HUES48 (cell line): Measurements from ENCODE around the gene THYN1.
A peak's percentile ranks its signal among the peaks of the same experiment; 100 is the strongest.
"Not testable (repeated sequence)": the region's sequence is repeated elsewhere in the genome, so short reads cannot be mapped to it uniquely, and the experiment has no call there.

Source experiments
- H3K27ac ChIP-seq: one replicate; pipeline ENCODE4 v1.7.0; 2013; ENCODE audit warnings: low read depth, low read length, inconsistent platforms
- H3K27me3 ChIP-seq: 2 replicates; pipeline ENCODE4 v1.6.1; 2013; ENCODE audit warnings: mild to moderate bottlenecking, low read length; ENCODE audit not compliant: control insufficient read depth, insufficient read depth
- H3K36me3 ChIP-seq: 2 replicates; pipeline ENCODE4 v1.6.1; 2013; ENCODE audit warnings: low read length; ENCODE audit not compliant: control insufficient read depth, insufficient read depth
- H3K4me1 ChIP-seq: 2 replicates; pipeline ENCODE4 v1.6.1; 2013; ENCODE audit warnings: mild to moderate bottlenecking, low read length; ENCODE audit not compliant: control insufficient read depth, insufficient read depth
- H3K4me3 ChIP-seq: 2 replicates; pipeline ENCODE4 v1.5.1; 2013; ENCODE audit warnings: mild to moderate bottlenecking, low read depth, low read length
- H3K9ac ChIP-seq: 2 replicates; pipeline ENCODE4 v1.6.1; 2013; ENCODE audit warnings: mild to moderate bottlenecking, low read depth, low read length, moderate library complexity
- H3K9me3 ChIP-seq: 2 replicates; pipeline ENCODE4 v1.6.1; 2013; ENCODE audit warnings: low read length; ENCODE audit not compliant: control insufficient read depth, insufficient read depth

THYN1 gene

DNA sequence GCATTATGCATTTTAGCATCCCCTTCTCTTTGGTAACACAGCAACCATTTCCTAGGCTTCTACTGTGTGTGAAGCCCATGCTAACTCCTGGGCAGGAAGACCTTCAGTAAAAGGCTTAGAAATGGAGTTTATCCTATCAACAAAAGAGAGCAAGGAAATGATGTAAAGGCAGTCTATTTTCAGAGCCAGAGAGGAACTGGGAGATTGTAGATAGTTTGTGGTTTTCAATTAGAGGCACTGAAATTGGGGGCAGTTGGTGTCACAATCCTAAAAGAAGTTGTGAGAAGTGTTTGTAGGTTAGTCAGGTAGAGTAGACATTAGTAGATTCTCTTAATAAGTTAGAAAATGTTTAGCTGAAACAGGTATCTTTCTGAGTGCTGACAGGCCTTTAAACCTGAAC, 7.4 kb upstream of the THYN1 start:
- Histone ChIP-seq H3K36me3 (peaks cover 78% of the 10 kb centered on the region), H3K4me3 (no peak overlapping the region), H3K27ac (no peak overlapping the region)

DNA sequence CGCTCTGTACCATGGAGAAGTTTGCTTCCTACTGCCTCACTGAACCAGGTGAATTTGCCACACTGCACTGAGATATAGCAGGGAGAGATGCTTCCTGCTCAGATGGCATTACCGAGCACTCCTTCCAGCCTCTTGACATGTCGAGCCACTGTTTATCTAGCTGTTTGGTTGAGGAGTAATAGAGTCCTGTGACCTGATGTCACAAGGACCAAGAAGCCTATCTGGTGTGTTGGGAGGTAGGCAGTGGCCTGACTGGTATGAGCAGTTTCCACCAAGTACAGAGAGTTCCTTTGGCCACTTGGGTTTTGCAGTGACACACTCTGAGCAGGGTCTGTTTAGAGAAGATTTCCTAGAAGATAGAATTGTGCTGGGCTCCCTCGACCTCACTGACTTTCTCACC, 5.4 kb upstream of the THYN1 start:
- no peaks in the 10 kb centered on the region for H3K27me3 ChIP-seq
- no peaks in the 10 kb centered on the region for H3K9me3 ChIP-seq
- peaks cover 8% of the 10 kb centered on the region; the same call in 1 of the 2 replicates for H3K4me1 ChIP-seq
- H3K9ac ChIP-seq, result no peak overlapping the region
- H3K27ac ChIP-seq, result no peak overlapping the region
- no peak overlapping the region for H3K4me3 ChIP-seq
- peaks cover 66% of the 10 kb centered on the region for H3K36me3 ChIP-seq

More for the DNA sequence above, 7.4 kb upstream of the THYN1 start:
- Histone ChIP-seq H3K27me3 (no peaks in the 10 kb centered on the region), H3K9ac (no peak overlapping the region), H3K9me3 (no peaks in the 10 kb centered on the region), H3K4me1 (no peaks in the 10 kb centered on the region)

DNA sequence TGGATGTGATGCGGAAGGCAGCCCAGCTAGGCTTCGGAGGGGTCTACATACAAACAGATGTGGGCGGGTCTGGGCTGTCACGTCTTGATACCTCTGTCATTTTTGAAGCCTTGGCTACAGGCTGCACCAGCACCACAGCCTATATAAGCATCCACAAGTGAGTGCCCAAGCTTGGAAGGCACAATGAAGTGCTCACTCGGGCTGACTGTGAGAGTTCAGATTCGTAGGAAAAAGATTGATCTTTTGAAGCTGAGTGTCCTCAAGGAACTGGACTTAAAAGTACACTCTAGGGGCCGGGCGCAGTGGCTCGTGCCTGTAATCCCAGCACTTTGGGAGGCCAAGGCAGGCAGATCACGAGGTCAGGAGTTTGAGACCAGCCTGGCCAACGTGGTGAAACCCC, 3.9 kb upstream of the THYN1 start:
- H3K9ac ChIP-seq, result no peak overlapping the region
- H3K27ac ChIP-seq, result no peak overlapping the region
- no peaks in the 10 kb centered on the region for H3K27me3 ChIP-seq
- peaks cover 12% of the 10 kb centered on the region for H3K4me1 ChIP-seq
- H3K4me3 ChIP-seq, result no peak overlapping the region
- H3K36me3 ChIP-seq, result peaks cover 52% of the 10 kb centered on the region
- H3K9me3 ChIP-seq, result no peaks in the 10 kb centered on the region

DNA sequence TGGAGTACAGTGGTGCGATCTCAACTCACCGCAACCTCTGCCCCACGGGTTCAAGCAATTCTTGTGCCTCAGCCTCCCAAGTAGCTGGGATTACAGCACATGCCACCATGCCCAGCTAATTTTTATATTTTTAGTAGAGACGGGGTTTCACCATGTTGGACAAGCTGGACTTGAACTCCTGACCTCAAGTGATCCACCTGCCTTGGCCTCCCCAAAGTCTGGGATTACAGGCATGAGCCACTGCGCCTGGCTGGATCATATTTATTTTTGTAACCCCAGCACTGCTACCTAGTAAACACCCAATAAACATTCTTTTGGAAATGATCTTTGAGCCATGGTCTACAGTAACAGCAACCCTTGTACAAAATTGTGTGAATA, 2.0 kb upstream of the THYN1 start:
- not testable (repeated sequence) for H3K9ac ChIP-seq, H3K27me3 ChIP-seq, H3K4me3 ChIP-seq, H3K9me3 ChIP-seq, H3K27ac ChIP-seq
- peaks cover 48% of the 10 kb centered on the region for H3K36me3 ChIP-seq
- H3K4me1 ChIP-seq, result peaks cover 21% of the 10 kb centered on the region

DNA sequence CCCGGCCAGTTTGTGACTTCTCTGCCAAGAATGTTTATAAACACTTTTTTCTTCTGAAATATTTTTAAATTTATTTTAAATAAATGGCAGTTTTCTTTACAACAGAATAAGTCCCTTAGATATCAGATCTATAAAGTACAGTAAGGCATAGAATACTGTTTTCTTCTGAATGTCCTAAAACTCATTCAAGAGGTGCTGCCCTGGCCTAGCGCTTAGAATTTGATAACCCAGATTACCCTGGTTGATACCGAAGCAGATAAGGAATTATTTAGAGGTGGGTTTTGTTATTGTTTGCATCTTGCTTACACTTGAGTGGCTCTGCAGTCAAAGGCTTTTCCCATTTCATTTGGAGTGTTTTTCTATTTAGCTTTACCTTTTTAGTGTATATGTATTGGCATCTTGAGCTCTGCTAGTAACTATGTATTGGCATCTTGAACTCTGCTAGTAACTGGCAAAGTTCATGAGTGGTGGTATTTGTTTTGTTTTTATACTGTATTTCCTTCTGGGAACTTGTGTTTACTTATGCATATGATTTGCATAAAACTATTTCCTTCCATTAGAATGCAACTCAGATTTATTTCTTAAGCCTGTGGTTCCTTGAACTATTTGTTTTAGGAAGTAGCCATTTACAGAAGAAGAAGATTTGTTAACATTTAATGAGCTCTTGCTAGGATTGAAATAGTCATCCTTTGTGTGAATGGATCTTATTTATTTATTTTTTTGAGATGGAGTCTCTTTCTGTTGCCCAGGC, 1.5 kb upstream of the THYN1 start:
- Histone ChIP-seq H3K4me3 (peak overlapping the region; percentile 87), H3K36me3 (peaks cover 48% of the 10 kb centered on the region), H3K27ac (no peak overlapping the region), H3K27me3 (no peaks in the 10 kb centered on the region), H3K9ac (no peak overlapping the region), H3K9me3 (no peaks in the 10 kb centered on the region), H3K4me1 (peaks cover 21% of the 10 kb centered on the region)

DNA sequence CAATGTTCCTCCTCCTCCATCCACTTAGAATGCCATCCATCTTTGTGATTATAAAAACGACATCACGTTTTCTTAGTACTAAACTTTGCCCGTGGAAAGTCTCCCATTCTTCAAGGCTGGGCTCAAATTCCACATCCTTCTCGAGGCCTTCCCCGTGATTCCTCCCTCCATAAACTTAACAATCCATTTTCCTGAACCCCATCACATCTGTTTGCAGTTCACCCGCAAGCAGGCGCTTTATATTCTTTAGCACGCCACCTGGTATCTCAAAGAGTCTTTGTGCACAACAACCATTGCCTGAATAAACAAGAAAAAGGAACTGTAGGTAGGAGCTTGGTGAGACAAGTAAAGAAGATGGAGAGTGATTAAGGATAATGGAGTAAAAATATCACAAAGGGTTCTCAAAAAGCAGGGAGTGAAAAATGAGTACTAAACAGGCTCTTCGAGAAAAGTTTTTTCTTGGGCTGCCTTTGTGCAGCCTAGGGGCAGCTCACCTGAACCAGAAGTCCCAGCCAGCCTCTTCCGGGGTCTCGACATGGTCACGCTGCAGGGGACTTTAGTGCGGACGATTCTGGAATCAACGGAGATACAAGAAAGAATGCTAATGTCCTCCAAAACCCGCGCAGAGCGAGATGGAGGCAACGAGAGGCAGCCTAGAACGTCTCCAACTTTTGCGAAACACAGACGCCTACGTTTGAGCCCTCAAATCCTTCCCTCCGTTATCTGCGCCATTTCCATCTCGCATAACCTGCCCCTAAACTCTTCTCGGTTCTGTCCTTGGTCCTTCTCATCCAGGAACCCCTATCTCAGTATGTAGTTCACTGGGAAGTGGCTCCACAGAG, 585 bp downstream of the THYN1 start:
- H3K36me3 ChIP-seq, result peaks cover 52% of the 10 kb centered on the region
- no peaks in the 10 kb centered on the region for H3K27me3 ChIP-seq
- H3K4me3 ChIP-seq, result peak overlapping the region; percentile 87
- H3K9ac ChIP-seq, result peak overlapping the region; percentile 28
- H3K9me3 ChIP-seq, result no peaks in the 10 kb centered on the region
- H3K4me1 ChIP-seq, result peaks cover 21% of the 10 kb centered on the region
- H3K27ac ChIP-seq, result peak overlapping the region; percentile 23

DNA sequence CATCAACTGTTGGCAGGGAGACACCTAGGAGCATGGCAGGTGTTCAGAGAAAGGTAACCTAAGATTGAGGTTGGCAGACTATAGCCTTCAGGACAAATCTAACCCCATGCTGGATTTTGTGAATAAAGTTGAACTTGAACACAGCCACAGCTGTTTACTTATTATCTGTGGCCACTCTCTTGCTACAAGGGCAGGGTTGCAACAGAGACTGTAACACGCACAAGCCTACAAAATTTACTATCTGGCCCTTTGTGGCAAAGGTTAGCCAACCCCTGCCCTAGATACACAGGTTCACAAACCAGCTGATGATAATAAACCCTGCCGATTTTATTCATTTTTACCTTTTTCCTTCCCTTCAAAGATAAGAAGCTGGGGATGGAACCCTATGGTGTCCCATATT, 2.5 kb downstream of the THYN1 start:
- peaks cover 21% of the 10 kb centered on the region for H3K4me1 ChIP-seq
- H3K36me3 ChIP-seq, result peaks cover 59% of the 10 kb centered on the region
- H3K9me3 ChIP-seq, result no peaks in the 10 kb centered on the region
- H3K27me3 ChIP-seq, result no peaks in the 10 kb centered on the region
- H3K27ac ChIP-seq, result no peak overlapping the region
- H3K9ac ChIP-seq, result no peak overlapping the region
- no peak overlapping the region for H3K4me3 ChIP-seq

DNA sequence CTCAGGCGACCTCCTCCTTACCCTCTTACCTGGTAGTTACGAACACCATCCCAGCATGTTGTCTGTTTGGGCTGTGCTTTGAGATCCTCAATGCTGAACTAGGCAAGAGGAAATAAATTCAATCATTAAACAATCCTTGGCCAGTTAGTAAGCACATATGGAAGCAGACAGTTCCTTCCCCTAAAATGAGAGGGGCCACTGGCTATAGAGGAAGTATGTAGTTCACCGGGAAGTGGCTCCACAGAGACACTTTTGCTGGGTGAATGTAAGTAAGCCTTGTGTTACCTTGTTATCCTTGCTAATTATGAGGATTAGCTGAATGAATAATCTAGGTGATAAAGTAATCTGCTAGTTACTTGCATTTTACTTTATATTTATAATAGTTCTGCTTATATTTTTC, 2.9 kb downstream of the THYN1 start:
- Histone ChIP-seq H3K9ac (no peak overlapping the region), H3K27ac (no peak overlapping the region), H3K9me3 (no peaks in the 10 kb centered on the region), H3K4me3 (no peak overlapping the region), H3K36me3 (peaks cover 59% of the 10 kb centered on the region), H3K27me3 (no peaks in the 10 kb centered on the region), H3K4me1 (peaks cover 21% of the 10 kb centered on the region)

DNA sequence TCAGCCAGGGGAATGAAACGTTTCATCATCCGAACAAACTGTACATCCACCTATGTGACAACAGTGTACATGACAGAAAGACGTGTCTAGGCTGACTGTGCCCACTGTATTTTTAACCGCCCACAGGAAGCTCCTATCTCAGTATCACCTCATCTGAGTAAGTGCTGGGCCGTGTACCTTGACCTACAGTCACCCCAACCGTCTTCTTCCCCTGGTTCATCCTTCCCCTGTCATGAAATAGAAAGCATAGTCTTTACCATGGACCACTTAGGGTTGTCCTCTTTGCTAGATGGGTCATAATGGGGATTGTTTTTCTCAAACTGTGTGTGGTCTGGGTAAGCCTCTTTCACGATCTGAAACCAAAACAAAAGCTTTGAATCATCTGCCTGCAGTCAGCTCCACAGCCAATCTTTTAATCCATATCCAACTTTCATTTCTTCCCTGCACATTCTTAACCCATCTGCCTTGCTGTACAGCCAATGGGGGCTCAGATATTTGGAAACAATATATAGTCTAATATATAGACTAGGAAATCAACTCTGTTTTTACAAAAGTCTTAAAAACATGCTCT, 4.2 kb downstream of the THYN1 start:
- Histone ChIP-seq H3K4me3 (no peak overlapping the region), H3K9me3 (no peaks in the 10 kb centered on the region), H3K9ac (no peak overlapping the region), H3K27ac (no peak overlapping the region), H3K36me3 (peaks cover 59% of the 10 kb centered on the region), H3K4me1 (peaks cover 13% of the 10 kb centered on the region), H3K27me3 (no peaks in the 10 kb centered on the region)

DNA sequence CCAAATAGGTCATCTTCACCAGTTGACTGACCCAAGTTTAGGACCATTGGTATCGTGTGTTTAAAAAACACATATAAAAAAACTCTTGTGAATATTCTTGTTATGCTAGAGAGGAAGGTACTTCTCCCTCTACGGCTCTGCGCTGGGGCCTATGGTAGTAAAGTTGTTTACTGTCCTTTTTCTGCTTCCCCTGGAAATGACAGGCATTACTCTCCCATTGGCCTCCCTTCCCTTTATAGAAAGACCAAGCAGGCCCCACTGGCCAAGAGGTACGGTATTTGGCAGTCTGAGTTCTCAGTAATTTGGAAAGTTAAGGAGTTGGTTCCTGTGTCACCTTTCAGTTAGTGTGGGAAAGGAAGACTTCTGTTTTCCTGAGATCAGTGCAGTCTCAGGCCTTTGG, 6.5 kb downstream of the THYN1 start:
- Histone ChIP-seq H3K9ac (no peak overlapping the region), H3K4me1 (peaks cover 4% of the 10 kb centered on the region), H3K9me3 (no peaks in the 10 kb centered on the region), H3K4me3 (no peak overlapping the region), H3K27ac (no peak overlapping the region), H3K36me3 (peaks cover 71% of the 10 kb centered on the region), H3K27me3 (no peaks in the 10 kb centered on the region)

DNA sequence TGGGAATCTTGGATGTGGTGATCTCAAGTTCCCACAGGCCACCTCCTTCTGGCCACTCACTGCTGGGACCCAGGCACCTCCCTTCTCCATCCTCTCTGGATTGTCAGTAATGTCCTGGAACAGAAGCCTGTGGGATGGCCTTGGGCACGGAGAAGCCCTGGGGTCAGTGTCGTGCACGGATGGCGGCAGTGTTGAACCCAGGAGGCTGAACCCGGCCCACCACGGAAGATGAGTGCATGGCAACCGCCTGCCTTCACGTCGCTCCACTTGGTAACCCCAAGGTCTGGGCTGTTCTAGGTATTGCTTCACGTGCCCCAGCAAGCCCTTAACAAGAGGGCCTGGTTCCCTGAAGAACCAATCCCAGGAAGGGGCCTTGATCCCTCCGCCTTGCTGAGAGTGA, 7.1 kb downstream of the THYN1 start:
- no peaks in the 10 kb centered on the region for H3K4me1 ChIP-seq
- H3K9me3 ChIP-seq, result no peaks in the 10 kb centered on the region
- no peak overlapping the region for H3K27ac ChIP-seq
- no peak overlapping the region for H3K4me3 ChIP-seq
- H3K27me3 ChIP-seq, result no peaks in the 10 kb centered on the region
- H3K36me3 ChIP-seq, result peaks cover 65% of the 10 kb centered on the region
- no peak overlapping the region for H3K9ac ChIP-seq
